Keratinocyte (primary cell): ENCODE data around the gene NUP214. TPM values are rescaled to one million over a fixed set of nuclear protein-coding genes. Genes with fewer than 3 reads are reported as not detected.

ENCODE experiments used
- DNase-seq: peaks from one replicate; pipeline ENCODE4 v3.0.0-alpha.2; 2011; ENCODE audit warnings: low read depth, missing footprints, low spot score
- FAIRE-seq: peaks from 2 replicates; lab custom pipeline; 2011; peaks lifted over from hg19 to GRCh38; lab: Jason Lieb, UNC
- H2AFZ ChIP-seq: 2 replicates; pipeline ENCODE4 v1.6.0; 2012; ENCODE audit warnings: low read length, control low read depth, inconsistent platforms; ENCODE audit not compliant: control insufficient read depth
- H3K27ac ChIP-seq: 2 replicates; pipeline ENCODE4 v1.5.1; 2011; ENCODE audit warnings: low read length; ENCODE audit not compliant: control insufficient read depth, insufficient read depth
- H3K27me3 ChIP-seq: 3 replicates; pipeline ENCODE4 v1.6.0; 2011; ENCODE audit warnings: low read length; ENCODE audit not compliant: control insufficient read depth, insufficient read depth; ENCODE audit errors: extremely low read depth
- H3K36me3 ChIP-seq, 2 experiments: 2 replicates in 1 of 2; 3 replicates in 1 of 2; pipeline ENCODE4 v1.5.1; 2011; ENCODE audit warnings: low read length in 2 of 2, mild to moderate bottlenecking in 1 of 2; ENCODE audit not compliant: control insufficient read depth in 2 of 2, insufficient read depth in 2 of 2; ENCODE audit errors: extremely low read depth in 1 of 2
- H3K4me1 ChIP-seq: 3 replicates; pipeline ENCODE4 v1.5.1; 2011; ENCODE audit warnings: low read length; ENCODE audit not compliant: control insufficient read depth, insufficient read depth; ENCODE audit errors: extremely low read depth
- H3K4me2 ChIP-seq: 3 replicates; pipeline ENCODE4 v1.6.0; 2011; ENCODE audit warnings: low read depth, low read length; ENCODE audit not compliant: control insufficient read depth, insufficient read depth; ENCODE audit errors: extremely low read depth
- H3K4me3 ChIP-seq, 3 experiments: fragments of 200-600 bp in 1 of 3; sonication (generic) in 1 of 3; 2 replicates in 2 of 3; 3 replicates in 1 of 3; pipeline ENCODE4 v1.5.1; 2011 to 2016; ENCODE audit warnings: low read length in 3 of 3, mild to moderate bottlenecking in 3 of 3, control low read depth in 2 of 3, inconsistent platforms in 1 of 3, low read depth in 1 of 3, mixed read lengths in 1 of 3, mixed run types in 1 of 3, moderate library complexity in 1 of 3; ENCODE audit not compliant: control insufficient read depth in 2 of 3, insufficient read depth in 2 of 3; ENCODE audit errors: extremely low read depth in 1 of 3
- H3K79me2 ChIP-seq: 2 replicates; pipeline ENCODE4 v1.6.0; 2012; ENCODE audit warnings: low read length; ENCODE audit not compliant: control insufficient read depth, insufficient read depth
- H3K9ac ChIP-seq: 3 replicates; pipeline ENCODE4 v1.6.0; 2011; ENCODE audit warnings: low read length; ENCODE audit not compliant: control insufficient read depth, insufficient read depth; ENCODE audit errors: extremely low read depth
- H3K9me1 ChIP-seq: 3 replicates; pipeline ENCODE4 v1.6.0; 2011; ENCODE audit warnings: low read length; ENCODE audit not compliant: control insufficient read depth, insufficient read depth; ENCODE audit errors: extremely low read depth
- H3K9me3 ChIP-seq: 2 replicates; pipeline ENCODE4 v1.5.1; 2012; ENCODE audit warnings: low read depth, low read length; ENCODE audit not compliant: control insufficient read depth
- H4K20me1 ChIP-seq: 3 replicates; pipeline ENCODE4 v1.6.0; 2011; ENCODE audit warnings: low read length; ENCODE audit not compliant: control insufficient read depth, insufficient read depth; ENCODE audit errors: extremely low read depth
- EZH2 ChIP-seq: IDR thresholded peaks from one replicate; pipeline ENCODE4 v1.6.1; 2012; ENCODE audit warnings: inconsistent platforms, mild to moderate bottlenecking, low read length, moderate library complexity
- dilution Hi-C: fragments of 300-500 bp; cut with MboI; formaldehyde crosslinking; loops from one replicate; pipeline ENCODE4 v1.7.0; 2020; ENCODE audit warnings: low sequenced_read_pairs; ENCODE audit not compliant: extremely low pct_ligation_motif_present
- polyA plus RNA-seq, 5 experiments: library from polyadenylated mRNA; depleted of rRNA in 3 of 5; stranded (reverse) in 3 of 5; stranded (forward) in 1 of 5; unstranded in 1 of 5; fragments of >200 nt; gene quantifications; 1 replicate in 1 of 5; 2 replicates in 3 of 5; 3 replicates in 1 of 5; pipeline versions ENCODE4 v1.2.1 to v1.2.3, GENCODE V29; 2011 to 2012; ENCODE audit warnings: missing spikeins in 2 of 5, low read depth in 1 of 5, low replicate concordance in 1 of 5
- TF ChIP-seq, protein P1 (sequence below), 3 experiments: IDR thresholded peaks in 1 of 3; conservative IDR thresholded peaks in 1 of 3; optimal IDR thresholded peaks in 1 of 3; 2 replicates in 2 of 3; 3 replicates in 1 of 3; pipeline versions ENCODE3 to v1.5.1; 2011; ENCODE audit warnings: low read length in 3 of 3, mild to moderate bottlenecking in 3 of 3, moderate library complexity in 2 of 3, control low read depth in 1 of 3, inconsistent platforms in 1 of 3; ENCODE audit not compliant: insufficient read depth in 2 of 3; ENCODE audit errors: extremely low read depth in 1 of 3

NUP214 gene
- polyA plus RNA-seq, 1 donor (not counting 4 experiments of a cell fraction or from before 2014, with no cell fraction given): 7.3 TPM

DNA sequence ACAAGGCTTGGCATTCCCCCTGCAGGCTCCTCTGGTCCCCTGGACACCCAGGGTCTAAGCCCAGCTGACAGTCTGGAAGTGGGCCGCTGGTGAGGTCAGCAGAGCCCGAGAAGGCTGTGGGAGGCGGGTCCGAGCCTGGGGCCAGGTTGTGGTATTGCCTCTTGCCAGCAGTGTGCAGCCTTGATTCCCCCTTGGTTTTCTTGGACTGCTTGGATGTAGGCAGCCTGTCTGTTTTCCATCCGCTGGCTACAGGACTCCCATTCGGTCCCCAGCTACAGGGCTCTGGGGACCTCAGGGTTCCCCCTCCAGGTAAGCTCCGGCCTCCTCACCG is 27.5 kb upstream of the NUP214 start:
- FAIRE-seq (no peak), DNase-seq (no peak)
- Histone ChIP-seq H3K4me1 (peaks cover 6% of the 10 kb centered on the region), H3K79me2 (no peaks in the 10 kb centered on the region), H3K27ac (no peak overlapping the region), H3K4me2 (no peak overlapping the region), H3K9me1 (no peaks in the 10 kb centered on the region), H3K4me3 (no peak overlapping the region), H2AFZ (no peak overlapping the region), H3K9ac (no peak overlapping the region), H3K27me3 (peaks cover 40% of the 10 kb centered on the region), H4K20me1 (no peaks in the 10 kb centered on the region), H3K9me3 (no peaks in the 10 kb centered on the region), H3K36me3 (no peaks in the 10 kb centered on the region)
- no peak for TF ChIP-seq EZH2
- dilution Hi-C loops: no loop called here

DNA sequence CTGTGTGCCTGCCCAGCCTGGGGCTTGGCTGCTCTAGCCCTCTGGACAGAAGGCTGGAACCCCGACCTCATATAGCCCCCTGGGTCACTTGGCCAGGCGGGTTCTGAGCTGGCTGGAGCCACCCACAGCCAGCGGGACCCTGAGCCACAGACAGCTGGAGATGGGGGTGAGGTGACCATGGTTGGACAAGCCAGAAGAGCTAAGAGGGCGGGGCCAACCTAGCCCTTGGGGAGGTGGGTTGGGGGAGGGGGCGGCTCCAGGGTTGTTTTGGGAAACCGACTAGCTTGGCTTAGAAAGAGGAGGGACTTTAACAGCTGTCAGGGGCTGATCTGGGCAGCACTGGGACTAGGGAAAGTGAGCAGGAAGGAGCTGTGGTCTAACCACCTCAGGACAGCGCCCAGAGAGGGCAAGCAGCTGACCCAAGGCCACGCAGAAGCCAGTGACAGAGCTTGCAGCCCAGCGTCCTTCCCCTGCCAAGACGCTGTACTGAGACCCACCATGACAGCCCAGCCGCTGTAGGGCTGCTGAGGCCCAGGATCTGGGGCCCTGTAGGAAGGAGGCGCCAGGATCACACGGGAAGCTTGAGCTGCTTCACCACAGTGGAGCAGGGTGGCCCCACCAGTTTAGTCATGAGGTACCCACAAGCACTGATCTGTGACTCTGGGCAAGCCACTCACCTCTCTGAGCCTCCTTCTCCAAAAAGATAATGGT is 26.8 kb upstream of the NUP214 start:
- Histone ChIP-seq H3K9ac (no peak overlapping the region), H4K20me1 (no peaks in the 10 kb centered on the region), H3K4me2 (no peak overlapping the region), H3K4me1 (peaks cover 6% of the 10 kb centered on the region), H3K27me3 (peaks cover 40% of the 10 kb centered on the region), H2AFZ (no peak overlapping the region), H3K27ac (no peak overlapping the region), H3K4me3 (no peak overlapping the region), H3K36me3 (no peaks in the 10 kb centered on the region), H3K79me2 (no peaks in the 10 kb centered on the region), H3K9me3 (no peaks in the 10 kb centered on the region), H3K9me1 (no peaks in the 10 kb centered on the region)
- dilution Hi-C loops: no loop called here
- no peak for TF ChIP-seq EZH2
- TF ChIP-seq, protein P1, sequence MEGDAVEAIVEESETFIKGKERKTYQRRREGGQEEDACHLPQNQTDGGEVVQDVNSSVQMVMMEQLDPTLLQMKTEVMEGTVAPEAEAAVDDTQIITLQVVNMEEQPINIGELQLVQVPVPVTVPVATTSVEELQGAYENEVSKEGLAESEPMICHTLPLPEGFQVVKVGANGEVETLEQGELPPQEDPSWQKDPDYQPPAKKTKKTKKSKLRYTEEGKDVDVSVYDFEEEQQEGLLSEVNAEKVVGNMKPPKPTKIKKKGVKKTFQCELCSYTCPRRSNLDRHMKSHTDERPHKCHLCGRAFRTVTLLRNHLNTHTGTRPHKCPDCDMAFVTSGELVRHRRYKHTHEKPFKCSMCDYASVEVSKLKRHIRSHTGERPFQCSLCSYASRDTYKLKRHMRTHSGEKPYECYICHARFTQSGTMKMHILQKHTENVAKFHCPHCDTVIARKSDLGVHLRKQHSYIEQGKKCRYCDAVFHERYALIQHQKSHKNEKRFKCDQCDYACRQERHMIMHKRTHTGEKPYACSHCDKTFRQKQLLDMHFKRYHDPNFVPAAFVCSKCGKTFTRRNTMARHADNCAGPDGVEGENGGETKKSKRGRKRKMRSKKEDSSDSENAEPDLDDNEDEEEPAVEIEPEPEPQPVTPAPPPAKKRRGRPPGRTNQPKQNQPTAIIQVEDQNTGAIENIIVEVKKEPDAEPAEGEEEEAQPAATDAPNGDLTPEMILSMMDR (optimal IDR thresholded peaks at IDR 0.05 in 1 of 3, IDR thresholded peaks at IDR 0.05 in 1 of 3, conservative IDR thresholded peaks at IDR 0.05 in 1 of 3; ENCODE audit: extremely low read depth in 1 of 3, insufficient read depth in 2 of 3, low read length in 3 of 3): no peak
- FAIRE-seq (no peak), DNase-seq (no peak)
